Measurements from ENCODE around the gene STIL.
A peak's percentile ranks its signal among the peaks of the same experiment; 100 is the strongest.
"Not testable (repeated sequence)": the region's sequence is repeated elsewhere in the genome, so short reads cannot be mapped to it uniquely, and the experiment has no call there.

STIL gene

DNA sequence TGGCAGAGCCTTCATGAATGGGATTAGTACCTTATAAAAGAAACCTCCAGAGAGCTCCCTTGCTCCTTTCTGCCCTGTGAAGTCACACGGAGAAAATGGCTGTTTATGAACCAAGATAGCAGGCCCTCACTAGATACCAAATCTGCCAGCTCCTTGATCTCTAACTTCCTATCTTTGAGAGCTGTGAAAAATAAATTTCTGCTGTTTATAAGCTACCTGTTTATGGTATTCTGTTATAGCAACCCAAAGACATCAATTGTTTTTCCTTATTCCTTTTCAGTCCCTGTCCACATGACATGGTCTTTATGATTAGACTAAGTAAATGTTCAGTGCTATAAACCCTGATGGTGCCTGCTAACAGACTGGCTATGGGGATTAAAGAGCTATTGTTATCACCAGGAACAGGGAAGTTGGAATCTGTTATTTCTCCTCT, 9.7 kb upstream of the STIL start:
- TF ChIP-seq, protein P1, sequence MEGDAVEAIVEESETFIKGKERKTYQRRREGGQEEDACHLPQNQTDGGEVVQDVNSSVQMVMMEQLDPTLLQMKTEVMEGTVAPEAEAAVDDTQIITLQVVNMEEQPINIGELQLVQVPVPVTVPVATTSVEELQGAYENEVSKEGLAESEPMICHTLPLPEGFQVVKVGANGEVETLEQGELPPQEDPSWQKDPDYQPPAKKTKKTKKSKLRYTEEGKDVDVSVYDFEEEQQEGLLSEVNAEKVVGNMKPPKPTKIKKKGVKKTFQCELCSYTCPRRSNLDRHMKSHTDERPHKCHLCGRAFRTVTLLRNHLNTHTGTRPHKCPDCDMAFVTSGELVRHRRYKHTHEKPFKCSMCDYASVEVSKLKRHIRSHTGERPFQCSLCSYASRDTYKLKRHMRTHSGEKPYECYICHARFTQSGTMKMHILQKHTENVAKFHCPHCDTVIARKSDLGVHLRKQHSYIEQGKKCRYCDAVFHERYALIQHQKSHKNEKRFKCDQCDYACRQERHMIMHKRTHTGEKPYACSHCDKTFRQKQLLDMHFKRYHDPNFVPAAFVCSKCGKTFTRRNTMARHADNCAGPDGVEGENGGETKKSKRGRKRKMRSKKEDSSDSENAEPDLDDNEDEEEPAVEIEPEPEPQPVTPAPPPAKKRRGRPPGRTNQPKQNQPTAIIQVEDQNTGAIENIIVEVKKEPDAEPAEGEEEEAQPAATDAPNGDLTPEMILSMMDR (IDR thresholded peaks at IDR 0.05; ENCODE audit: insufficient read depth, low read depth, low read length, missing control alignments) = no peak
- DNase-seq (ENCODE audit: low read depth) = no peak
- H3K4me3 ChIP-seq (ENCODE audit: low read length) = no peak overlapping the region

- not testable (repeated sequence) for H3K4me3 ChIP-seq (ENCODE audit: low read length); DNase-seq (ENCODE audit: low read depth)
These were observed 6.0 kb upstream of the STIL start for GRCh38 chr1:47319968-47320367.

GRCh38 chr1:47317841-47318240, 3.9 kb upstream of the STIL start:
- TF ChIP-seq, protein P1 (IDR thresholded peaks at IDR 0.05; ENCODE audit: insufficient read depth, low read depth, low read length, missing control alignments) = no peak
- DNase-seq (ENCODE audit: low read depth) = peak; percentile 78
- no peak overlapping the region for H3K4me3 ChIP-seq (ENCODE audit: low read length)

DNA sequence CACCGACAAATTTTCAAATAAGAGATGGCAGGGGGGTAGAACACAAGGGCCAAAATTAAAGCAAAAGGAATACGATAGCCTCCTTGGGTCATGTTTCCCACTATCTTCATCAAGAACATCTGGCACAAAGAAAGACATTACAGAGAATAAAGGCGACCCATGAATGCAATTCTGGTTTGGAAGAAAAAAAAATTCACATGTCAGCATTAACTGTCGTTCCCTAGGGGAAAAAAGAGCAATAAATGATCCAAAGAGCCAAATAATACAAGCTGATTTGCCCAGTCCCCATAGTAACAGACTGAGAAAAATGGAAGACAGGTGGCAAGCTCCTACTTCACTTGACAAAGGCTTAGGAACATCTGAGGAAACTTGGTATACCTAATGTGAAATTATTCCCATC, 4.5 kb downstream of the STIL start:
- no peak for DNase-seq (ENCODE audit: low read depth)
- H3K4me3 ChIP-seq (ENCODE audit: low read length) = no peak overlapping the region
- TF ChIP-seq, protein P1 (IDR thresholded peaks at IDR 0.05; ENCODE audit: insufficient read depth, low read depth, low read length, missing control alignments) = no peak

- TF ChIP-seq, protein P1 (IDR thresholded peaks at IDR 0.05; ENCODE audit: insufficient read depth, low read depth, low read length, missing control alignments) = no peak
- no peak for DNase-seq (ENCODE audit: low read depth)
- no peak overlapping the region for H3K4me3 ChIP-seq (ENCODE audit: low read length)
These were observed 11.5 kb downstream of the STIL start for GRCh38 chr1:47302472-47302871.

DNA sequence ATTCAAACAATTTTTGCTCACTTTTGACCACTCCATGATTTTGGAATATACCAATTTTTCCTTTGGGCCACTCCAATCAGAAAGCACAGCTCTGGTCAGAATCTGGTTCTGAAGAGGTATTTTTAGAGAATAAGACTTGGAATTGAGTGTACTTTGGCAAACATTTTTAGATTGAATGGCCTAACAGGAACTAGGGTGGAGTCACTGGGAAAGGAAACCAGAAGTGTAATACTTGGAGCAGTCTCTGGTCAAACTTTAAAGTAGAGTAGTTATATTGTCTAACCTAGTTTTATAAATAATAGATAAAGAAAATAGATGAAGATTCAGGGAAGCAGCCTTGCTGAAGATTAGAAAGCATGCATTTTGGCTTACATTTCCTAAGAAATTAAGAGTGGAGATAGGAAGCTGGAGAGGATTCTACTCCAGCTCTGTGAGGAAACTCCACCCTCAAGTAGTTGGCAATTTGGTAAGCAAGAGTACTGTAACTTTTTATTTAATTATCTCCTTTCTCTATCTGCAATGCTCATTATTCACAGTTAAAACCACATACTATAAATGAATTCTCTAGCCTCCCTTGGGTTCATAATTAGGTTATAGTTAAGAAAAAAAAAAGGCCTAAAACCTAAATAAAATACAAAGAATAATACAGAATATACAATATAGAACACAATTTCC, 15.8 kb downstream of the STIL start:
- H3K4me3 ChIP-seq (ENCODE audit: low read length) = no peak overlapping the region
- TF ChIP-seq, protein P1 (IDR thresholded peaks at IDR 0.05; ENCODE audit: insufficient read depth, low read depth, low read length, missing control alignments) = no peak
- DNase-seq (ENCODE audit: low read depth) = no peak

DNA sequence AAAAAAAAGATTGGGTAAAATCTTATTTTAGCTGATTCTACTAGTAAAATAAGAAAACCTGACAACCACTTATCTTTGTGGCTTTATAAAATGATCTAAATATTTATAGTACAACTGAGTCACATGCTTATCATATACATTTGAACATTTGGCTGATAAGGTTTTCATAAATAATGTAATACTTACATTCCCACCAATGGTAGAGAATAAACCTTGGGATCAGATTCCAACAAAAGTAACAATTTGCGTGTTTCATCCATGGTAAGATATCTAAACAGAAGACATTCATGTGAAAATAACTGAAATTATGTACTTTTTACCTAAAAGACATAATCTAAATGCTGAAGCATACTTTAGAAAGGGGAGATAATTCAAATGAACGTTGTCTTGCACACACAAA, 18.4 kb downstream of the STIL start:
- DNase-seq (ENCODE audit: low read depth) = no peak
- H3K4me3 ChIP-seq (ENCODE audit: low read length) = no peak overlapping the region
- TF ChIP-seq, protein P1 (IDR thresholded peaks at IDR 0.05; ENCODE audit: insufficient read depth, low read depth, low read length, missing control alignments) = no peak

DNA sequence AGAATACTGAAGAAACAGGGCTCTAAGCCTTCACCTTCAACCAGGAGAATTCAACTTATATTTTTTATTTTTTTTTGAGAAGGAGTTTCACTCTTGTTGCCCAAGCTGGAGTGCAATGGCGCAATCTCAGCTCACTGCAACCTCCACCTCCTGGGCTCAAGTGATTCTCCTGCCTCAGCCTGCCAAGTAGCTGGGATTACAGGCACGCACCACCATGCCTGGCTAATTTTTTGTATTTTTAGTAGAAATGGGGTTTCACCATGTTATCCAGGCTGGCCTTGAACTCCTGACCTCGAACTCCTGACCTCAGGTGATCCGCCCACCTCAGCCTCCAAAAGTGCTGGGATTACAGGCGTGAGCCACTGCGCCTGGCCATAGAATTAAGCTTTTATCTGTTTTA, 19.1 kb downstream of the STIL start:
- DNase-seq (ENCODE audit: low read depth); H3K4me3 ChIP-seq (ENCODE audit: low read length): not testable (repeated sequence)

GRCh38 chr1:47288116-47288515, 25.8 kb downstream of the STIL start:
- not testable (repeated sequence) for DNase-seq (ENCODE audit: low read depth); H3K4me3 ChIP-seq (ENCODE audit: low read length)

Measured in epithelial cell of esophagus (primary cell).